ENCODE measurements around the gene CCDC160.
A peak's percentile ranks its signal among the peaks of the same experiment; 100 is the strongest.
"Not testable (repeated sequence)": the region's sequence is repeated elsewhere in the genome, so short reads cannot be mapped to it uniquely, and the experiment has no call there.

Gene CCDC160

GRCh38 chrX:134236626-134237614 is at the start of gene CCDC160:
Gene CCDC160 (plus strand): TSS chrX:134237182. CDS start chrX:134244801, 7,619 bp downstream.
- DNase-seq: peak; percentile 38

GRCh38 chrX:134191281-134191680 is 45.7 kb upstream of the CCDC160 start:
- no peak for DNase-seq

GRCh38 chrX:134194915-134195314 is 42.1 kb upstream of the CCDC160 start:
- DNase-seq: no peak

GRCh38 chrX:134202561-134202960 is 34.4 kb upstream of the CCDC160 start:
- no peak for DNase-seq

GRCh38 chrX:134206221-134206620 is 30.8 kb upstream of the CCDC160 start:
- no peak for DNase-seq

GRCh38 chrX:134210465-134210864 is 26.5 kb upstream of the CCDC160 start:
- DNase-seq: no peak

- DNase-seq: no peak
Observed at GRCh38 chrX:134235236-134235635, 1.7 kb upstream of the CCDC160 start.

- not testable (repeated sequence) for DNase-seq
Observed at GRCh38 chrX:134238144-134238543, 1.2 kb downstream of the CCDC160 start.

- no peak for DNase-seq
Observed at GRCh38 chrX:134239016-134239415, 2.0 kb downstream of the CCDC160 start.

GRCh38 chrX:134240209-134240608 is 3.2 kb downstream of the CCDC160 start:
- no peak for DNase-seq

GRCh38 chrX:134241960-134242619 is 5.1 kb downstream of the CCDC160 start:
- no peak for DNase-seq

- DNase-seq: no peak
Observed at GRCh38 chrX:134244043-134244442, 7.1 kb downstream of the CCDC160 start.

GRCh38 chrX:134246282-134246681 is 9.3 kb downstream of the CCDC160 start:
- DNase-seq: no peak

GRCh38 chrX:134247492-134247891 is 10.5 kb downstream of the CCDC160 start:
- no peak for DNase-seq

- DNase-seq: no peak
Observed at GRCh38 chrX:134249241-134249640, 12.3 kb downstream of the CCDC160 start.

- DNase-seq: no peak
Observed at GRCh38 chrX:134251241-134251640, 14.3 kb downstream of the CCDC160 start.

GRCh38 chrX:134254511-134254910 is 17.5 kb downstream of the CCDC160 start:
- DNase-seq: no peak

GRCh38 chrX:134255555-134255954 is 18.6 kb downstream of the CCDC160 start:
- DNase-seq: no peak

- DNase-seq: no peak
Observed at GRCh38 chrX:134256684-134257083, 19.7 kb downstream of the CCDC160 start.

GRCh38 chrX:134258202-134258601 is 21.2 kb downstream of the CCDC160 start:
- DNase-seq: no peak

GRCh38 chrX:134285934-134286333 is 49.0 kb downstream of the CCDC160 start:
- not testable (repeated sequence) for DNase-seq

- peak; percentile 59 for DNase-seq
Observed at GRCh38 chrX:134287346-134287745, 50.4 kb downstream of the CCDC160 start.

GRCh38 chrX:134294548-134294947 is 57.6 kb downstream of the CCDC160 start:
- no peak for DNase-seq
